H1 (cell line): ENCODE results near the gene PRKD3. TPM values are rescaled to one million over a fixed set of nuclear protein-coding genes. Genes with fewer than 3 reads are reported as not detected.

Experiments used
- ASH2L ChIP-seq: fragments of 200-600, 300-600 bp; sonication (generic); IDR thresholded peaks from one replicate; pipeline ENCODE4 v1.7.1; 2017; ENCODE audit warnings: low read length
- SAP30 ChIP-seq: fragments of 300-600 bp; sonication (generic); IDR thresholded peaks from 2 replicates; pipeline ENCODE4 v1.7.1; 2012; ENCODE audit warnings: low read length, moderate library complexity, mild to moderate bottlenecking, inconsistent platforms; ENCODE audit not compliant: insufficient read depth, insufficient replicate concordance
- polyA plus RNA-seq, 7 experiments: library from polyadenylated mRNA; depleted of rRNA in 3 of 7; stranded (reverse) in 5 of 7; unstranded in 2 of 7; fragments of >200 nt in 5 of 7; fragments of 200-250 nt in 2 of 7; gene quantifications; 1 replicate in 5 of 7; 2 replicates in 1 of 7; 4 replicates in 1 of 7; pipeline versions ENCODE4 v1.2.1 to v1.2.3, GENCODE V29; 2011 to 2013; ENCODE audit warnings: missing spikeins in 2 of 7, mixed read lengths in 2 of 7
- total RNA-seq: library from RNA; stranded (reverse); fragmentation: NEBNext Ultra II Directional; extraction: Animal tissue kit (Norgen Biotek cat#: 25700); gene quantifications from 2 replicates; pipeline ENCODE4 v1.2.1, GENCODE V29; 2021
- TF ChIP-seq, protein P1 (sequence below): IDR thresholded peaks from 2 replicates; pipeline ENCODE4 v1.6.1; 2011; ENCODE audit warnings: low read length, improper control_type of control experiment

PRKD3 gene
- total and polyA plus RNA-seq, 2 of the 8 experiments (the other 6 are each of a cell fraction or from before 2014, with no cell fraction given) = 12.0 to 63.3 TPM

DNA sequence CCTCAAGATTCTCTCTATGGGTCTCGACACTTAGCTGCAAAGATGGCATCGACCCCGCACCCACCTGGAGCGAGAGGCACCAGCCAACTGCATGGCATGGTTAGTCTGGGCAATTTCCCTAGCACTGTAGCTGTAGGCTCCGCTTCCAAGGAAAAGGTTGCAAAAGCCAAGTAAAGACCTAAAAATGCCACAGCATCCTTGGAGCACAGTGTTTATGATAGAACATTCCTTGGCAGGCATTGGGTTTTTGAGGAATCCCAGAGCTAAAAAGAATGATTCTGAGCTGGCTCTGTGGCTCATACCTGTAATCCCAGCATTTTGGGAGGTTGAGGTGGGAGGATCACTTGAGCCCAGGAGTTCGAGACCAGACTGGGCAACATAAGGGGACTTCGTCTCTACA lies 42.7 kb upstream of the PRKD3 start (continued):
- TF ChIP-seq, protein P1, sequence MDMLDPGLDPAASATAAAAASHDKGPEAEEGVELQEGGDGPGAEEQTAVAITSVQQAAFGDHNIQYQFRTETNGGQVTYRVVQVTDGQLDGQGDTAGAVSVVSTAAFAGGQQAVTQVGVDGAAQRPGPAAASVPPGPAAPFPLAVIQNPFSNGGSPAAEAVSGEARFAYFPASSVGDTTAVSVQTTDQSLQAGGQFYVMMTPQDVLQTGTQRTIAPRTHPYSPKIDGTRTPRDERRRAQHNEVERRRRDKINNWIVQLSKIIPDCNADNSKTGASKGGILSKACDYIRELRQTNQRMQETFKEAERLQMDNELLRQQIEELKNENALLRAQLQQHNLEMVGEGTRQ = no peak
- no peak for TF ChIP-seq SAP30
- TF ChIP-seq ASH2L = no peak
